Measurements from ENCODE around the gene LIPI.
"Not testable (repeated sequence)": the region's sequence is repeated elsewhere in the genome, so short reads cannot be mapped to it uniquely, and the experiment has no call there.

LIPI gene

DNA sequence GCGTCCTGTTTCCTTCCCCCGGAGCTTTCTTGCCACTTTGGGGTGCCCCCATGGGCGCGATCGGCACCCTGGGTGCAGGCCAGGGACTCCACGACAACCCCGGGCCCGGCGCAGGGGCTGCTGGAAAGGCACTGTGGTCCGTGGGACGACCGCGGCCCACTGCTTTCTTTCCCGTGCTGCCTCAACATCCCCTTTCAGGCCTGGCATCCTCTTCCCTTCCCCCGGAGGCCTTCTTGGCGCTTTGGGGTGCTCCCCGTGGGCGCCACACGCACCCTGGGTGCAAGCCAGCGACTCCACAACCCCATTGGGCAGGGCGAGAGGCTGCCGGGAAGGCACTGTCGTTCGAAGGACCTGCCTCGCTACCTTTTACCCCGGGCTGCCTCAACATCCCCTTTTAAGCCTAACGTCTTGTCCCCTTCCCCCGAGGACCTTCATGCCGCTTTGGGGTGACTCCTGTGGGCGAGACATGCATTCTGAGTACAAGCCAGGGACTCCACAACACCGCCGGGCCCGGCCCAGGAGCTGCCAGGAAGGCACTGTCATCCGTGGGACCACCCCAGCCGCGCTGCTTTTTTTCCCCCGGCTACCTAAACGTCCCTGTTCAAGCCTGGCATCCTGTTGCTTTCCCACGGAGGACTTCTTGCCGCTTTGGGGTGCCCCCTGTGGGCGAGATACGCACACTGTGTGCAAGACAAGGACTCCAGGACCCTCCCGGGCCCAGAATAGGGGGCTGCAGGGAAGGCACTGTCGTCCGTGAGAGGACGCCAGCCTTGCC is 137.8 kb downstream of the LIPI start:
- DNase-seq, result no peak

DNA sequence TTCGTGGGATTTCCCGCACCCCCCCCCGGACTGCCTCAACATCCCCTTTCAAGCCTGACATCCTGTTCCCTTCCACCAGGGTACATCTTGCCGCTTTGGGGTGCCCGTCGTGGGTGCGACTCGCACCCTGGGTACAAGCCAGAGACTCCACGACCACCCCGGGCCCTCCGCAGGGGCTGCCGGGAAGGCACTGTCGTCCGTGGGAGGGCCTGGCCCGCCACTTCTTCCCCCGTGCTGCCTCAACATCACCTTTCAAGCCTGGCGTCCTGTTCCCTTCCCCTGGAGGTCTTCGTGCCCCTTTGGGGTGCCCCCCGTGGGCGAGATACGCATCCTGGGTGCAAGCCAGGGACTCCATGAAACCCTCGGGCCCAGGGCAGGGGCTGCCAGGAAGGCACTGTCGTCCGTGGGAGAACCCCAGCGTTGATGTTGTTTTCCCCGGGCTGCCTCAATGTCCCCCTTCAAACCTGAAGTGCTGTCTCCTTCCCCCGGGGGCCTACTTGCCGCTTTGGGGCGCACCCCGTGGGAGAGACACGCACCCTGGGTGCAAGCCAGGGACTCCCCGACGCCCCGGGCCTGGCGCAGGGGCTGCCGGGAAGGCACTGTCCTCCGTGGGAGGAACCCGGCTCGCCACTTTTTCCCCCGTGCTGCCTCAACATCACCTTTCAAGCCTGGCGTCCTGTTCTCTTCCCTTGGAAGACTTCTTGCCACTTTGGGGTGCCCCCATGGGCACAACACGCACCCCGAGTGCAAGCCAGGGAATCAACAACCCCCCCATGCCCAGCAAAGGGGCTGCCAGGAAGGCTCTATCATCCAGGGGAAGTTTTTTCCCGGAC is 138.6 kb downstream of the LIPI start:
- no peak for DNase-seq

DNA sequence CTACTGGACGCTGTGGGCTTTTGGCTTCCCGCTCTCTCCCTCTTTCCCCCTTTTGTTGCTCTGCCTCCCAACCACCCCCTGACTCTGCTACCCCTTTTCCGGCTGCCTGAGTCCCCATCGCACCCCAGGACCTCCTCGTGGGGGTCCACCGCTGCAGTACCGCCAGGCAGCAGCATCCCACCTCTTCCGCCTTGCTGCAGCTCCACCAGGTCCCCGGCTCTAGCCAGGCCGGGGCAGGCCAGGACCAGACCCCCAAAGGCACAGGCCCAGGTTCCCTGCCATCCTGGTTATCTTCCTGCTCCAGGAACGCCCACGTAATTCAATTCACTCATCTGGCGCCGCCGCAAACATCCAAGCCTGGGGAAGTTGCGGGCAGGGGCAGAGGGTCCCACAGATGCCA is 139.8 kb downstream of the LIPI start:
- no peak for DNase-seq

DNA sequence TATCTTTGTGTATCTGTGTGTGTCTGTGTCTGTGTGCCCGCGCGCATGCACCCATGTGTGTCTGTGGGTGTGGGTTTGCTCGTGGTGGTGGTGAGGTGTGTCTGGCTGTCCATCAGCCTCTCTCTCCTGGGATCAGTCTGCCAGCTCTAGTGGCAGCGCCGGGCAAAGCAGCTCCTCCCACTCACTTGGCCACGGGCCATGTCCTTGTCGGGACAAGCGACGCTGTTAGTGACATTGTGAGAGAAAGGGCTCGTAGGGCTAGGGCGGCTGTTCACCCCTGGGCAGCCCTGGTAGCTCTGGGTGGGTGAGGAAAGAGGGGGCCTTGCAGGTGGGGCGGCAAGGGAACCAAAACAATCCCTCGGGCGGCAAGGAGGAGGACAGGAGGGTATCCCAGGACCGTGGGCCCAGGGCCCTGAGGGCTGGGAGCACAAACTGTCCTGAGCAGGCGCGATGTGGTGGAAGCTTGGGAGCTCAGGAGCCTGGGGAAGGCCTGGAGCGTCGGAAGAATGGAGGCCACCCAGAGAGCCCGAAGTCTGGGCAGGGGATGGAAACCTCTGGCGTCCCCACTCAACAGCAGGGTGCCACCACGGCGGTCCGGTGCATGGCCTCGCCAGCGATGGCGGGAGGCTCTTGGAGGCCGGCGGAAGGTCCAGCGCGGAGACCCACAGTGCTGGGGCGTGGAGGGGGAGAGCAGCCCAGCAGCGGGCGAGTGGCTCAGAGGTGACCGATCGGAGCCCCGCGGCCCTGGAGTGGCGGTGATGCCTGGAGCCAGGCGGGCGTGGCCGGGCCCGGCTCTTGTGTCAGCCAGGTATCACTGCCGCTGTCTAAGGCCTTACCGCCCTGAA is 140.5 kb downstream of the LIPI start:
- DNase-seq, result no peak

DNA sequence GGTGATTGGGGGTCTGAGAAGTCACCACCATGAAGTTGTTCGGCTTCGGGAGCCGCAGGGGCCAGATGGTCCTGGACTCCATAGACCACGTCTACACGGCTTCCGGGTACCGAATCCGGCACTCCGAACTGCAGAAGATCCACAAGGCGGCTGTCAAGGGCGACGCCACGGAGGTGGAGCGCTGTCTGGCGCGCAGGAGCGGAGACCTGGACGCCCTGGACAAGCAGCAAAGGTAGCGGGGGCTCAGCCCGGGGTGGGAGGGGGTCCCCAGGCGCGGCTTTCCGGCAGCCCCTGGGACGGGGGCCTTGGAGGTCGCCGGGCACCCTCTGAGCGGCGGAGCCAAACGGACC is 146.5 kb downstream of the LIPI start:
- no peak for DNase-seq

DNA sequence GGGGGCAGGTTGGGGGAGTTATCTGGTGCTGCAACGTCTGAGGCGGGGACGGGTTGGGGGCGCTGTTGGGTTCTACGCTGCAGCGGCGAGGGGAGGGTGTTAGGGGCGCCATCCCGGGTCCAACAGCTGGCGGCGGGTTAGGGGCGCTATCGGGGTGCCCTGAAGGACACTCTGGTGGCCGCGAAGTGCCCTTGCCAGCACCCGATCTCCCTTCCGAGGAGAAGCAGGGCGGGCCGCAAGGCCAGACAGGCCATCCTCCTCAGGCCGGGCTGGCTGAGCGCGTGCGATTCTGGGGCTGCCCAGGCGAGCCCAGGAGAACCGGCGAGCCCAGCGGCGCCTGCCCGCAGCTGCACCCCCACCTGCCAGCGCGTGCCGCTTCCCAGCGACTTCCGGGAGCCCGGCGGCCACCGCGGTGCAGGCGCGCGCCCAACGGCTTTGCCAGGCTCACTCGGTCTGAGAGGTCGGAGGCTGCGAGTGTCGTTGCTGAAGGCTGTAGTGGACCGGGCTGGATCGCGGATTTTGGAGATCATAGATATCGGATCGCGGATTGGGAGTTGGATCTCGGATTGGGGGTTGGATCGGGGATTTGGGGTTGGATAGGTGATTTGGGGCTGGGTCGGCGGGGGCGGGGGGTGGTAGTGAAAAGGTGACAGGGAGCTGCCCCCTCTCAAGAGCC is 147.0 kb downstream of the LIPI start:
- not testable (repeated sequence) for DNase-seq

DNA sequence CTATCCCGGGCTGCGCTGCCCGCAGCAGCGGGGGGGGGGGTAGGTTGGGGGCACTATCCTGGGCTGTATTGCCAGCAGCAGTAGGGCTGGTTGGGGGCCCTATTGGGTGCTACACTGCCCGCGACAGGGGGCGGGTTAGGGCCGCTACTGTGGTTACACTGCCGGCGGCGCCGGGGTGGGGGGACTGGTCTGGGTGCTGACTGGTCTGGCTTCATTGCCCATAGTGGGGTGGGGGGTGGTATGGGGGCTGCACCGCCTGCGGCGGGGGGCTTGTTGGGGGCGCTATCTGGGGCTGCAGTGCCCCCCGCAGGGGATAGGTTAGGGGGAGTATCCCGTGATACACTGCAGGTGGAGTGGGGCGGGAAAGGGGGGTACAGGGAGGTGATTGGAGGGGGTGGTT is 148.1 kb downstream of the LIPI start:
- DNase-seq, result not testable (repeated sequence)

DNA sequence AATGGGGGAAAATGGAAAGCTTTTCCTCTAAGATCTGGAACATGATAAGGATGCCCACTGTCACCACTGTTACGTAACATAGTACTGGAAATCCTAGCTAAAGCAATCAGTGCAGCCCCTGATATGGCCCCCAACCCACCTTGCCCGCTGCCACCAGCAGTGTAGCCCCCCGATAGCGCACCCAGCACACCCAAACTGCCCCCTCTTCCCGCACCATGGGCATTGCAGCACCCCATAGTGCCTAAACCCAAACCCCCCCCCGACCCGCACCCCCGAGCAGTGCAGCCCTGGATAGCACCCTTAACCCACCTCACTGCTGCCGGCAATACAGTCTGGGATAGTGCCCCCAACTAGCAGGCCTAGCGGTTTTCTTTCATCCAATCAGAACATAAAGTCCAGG is 148.9 kb downstream of the LIPI start:
- DNase-seq, result not testable (repeated sequence)

DNA sequence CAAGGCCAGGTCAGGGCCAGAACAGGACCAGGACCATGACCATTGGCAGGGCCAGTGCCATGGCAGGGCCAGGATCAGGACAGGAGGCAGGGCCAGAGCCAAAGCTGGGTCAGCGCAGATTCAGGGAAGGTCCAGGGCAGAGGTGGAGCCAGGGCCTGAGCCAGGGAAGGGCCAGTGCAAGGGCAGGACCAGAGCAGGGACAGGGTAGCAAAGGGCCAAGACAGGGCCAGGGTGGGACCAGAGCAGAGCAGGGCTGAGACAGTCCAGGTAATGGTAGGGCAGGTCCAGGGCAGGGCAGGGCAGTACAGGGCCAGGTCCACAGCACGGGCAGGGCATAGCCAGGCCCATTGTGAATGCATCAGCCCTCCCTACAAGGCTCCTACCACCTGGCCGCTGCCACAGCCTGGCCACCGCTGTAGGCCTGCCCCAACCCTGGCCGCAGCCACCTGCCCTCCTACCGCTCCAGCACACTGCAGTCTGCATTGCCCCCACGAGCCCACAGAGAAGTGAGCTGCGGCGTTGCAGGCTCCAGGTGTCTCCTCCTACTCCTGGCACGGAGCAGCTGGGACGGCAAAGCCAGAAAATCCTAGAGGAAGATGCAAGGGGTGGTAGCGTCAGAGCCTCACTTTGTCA is 151.6 kb downstream of the LIPI start:
- not testable (repeated sequence) for DNase-seq
